B cell (primary cell): Measurements from ENCODE around the gene LTA4H.

Experiments
- CTCF ChIP-seq: fragments of 200-600 bp; IDR thresholded peaks from one replicate; pipeline ENCODE4 v1.8.0; 2022; ENCODE audit warnings: antibody characterized with exemption, mild to moderate bottlenecking
- EZH2 ChIP-seq: IDR thresholded peaks from 2 replicates; pipeline ENCODE4 v1.6.1; 2012; ENCODE audit warnings: borderline replicate concordance, low read depth, mild to moderate bottlenecking, moderate library complexity, low read length; ENCODE audit not compliant: insufficient read depth, poor library complexity, severe bottlenecking

- TF ChIP-seq EZH2: no peak
- TF ChIP-seq CTCF: no peak
Measured at GRCh38 chr12:96084624-96085023, 49.2 kb upstream of the LTA4H start.
